Upper lobe of right lung (tissue), 1 donor: Measurements from ENCODE around the gene GNA15. TPM values are rescaled to one million over a fixed set of nuclear protein-coding genes. Genes with fewer than 3 reads are reported as not detected.

Source experiments
- ATAC-seq: fragments of 200-7000 bp; cut with Tn5 transposase; one replicate; pipeline ENCODE4 v1.9.1; 2020; ENCODE audit warnings: mild to moderate bottlenecking, moderate library complexity
- DNase-seq: peaks from one replicate; pipeline ENCODE4 v3.0.0-alpha.2; 2020
- H3K27ac ChIP-seq: fragments of 200-600 bp; one replicate; pipeline ENCODE4 v1.8.0; 2022
- H3K27me3 ChIP-seq: fragments of 200-600 bp; one replicate; pipeline ENCODE4 v1.8.0; 2022; ENCODE audit warnings: mild to moderate bottlenecking
- H3K36me3 ChIP-seq: fragments of 200-600 bp; one replicate; pipeline ENCODE4 v1.8.0; 2022
- H3K4me1 ChIP-seq: fragments of 200-600 bp; one replicate; pipeline ENCODE4 v1.8.0; 2022
- H3K4me3 ChIP-seq: fragments of 200-600 bp; one replicate; pipeline ENCODE4 v1.8.0; 2022; ENCODE audit warnings: mild to moderate bottlenecking
- H3K9me3 ChIP-seq: fragments of 200-600 bp; one replicate; pipeline ENCODE4 v1.8.0; 2022
- CTCF ChIP-seq: fragments of 200-600 bp; IDR thresholded peaks from one replicate; pipeline ENCODE4 v1.8.0; 2022; ENCODE audit warnings: antibody characterized with exemption
- intact Hi-C: fragments of 100-400 bp; cut with DNase I; formaldehyde crosslinking; loops from one replicate; pipeline ENCODE4 v1.11.0; 2022
- total RNA-seq: library from RNA; stranded (reverse); fragmentation: NEBNext Ultra II Directional; extraction: Animal tissue kit (Norgen Biotek cat#: 25700); gene quantifications from one replicate; pipeline ENCODE4 v1.2.1, GENCODE V29; 2021
- donor health status: DM: no; HTN: yes; CAD: no; lungs with severe emphysema.

The GNA15 gene
- total RNA-seq, 1 donor from 2014 or later: 18.6 TPM

GRCh38 chr19:3096267-3096901, 39.4 kb upstream of the GNA15 start:
- H3K4me1 ChIP-seq: peaks cover 54% of the 10 kb centered on the region
- peak overlapping the region; percentile 84 for H3K27ac ChIP-seq
- no peaks in the 10 kb centered on the region for H3K36me3 ChIP-seq
- ATAC-seq (no peak), DNase-seq (peak; percentile 56)
- TF ChIP-seq CTCF: no peak
- peak overlapping the region; percentile 69 for H3K4me3 ChIP-seq
- H3K9me3 ChIP-seq: no peaks in the 10 kb centered on the region
- intact Hi-C loops: no loop called here
- no peaks in the 10 kb centered on the region for H3K27me3 ChIP-seq

DNA sequence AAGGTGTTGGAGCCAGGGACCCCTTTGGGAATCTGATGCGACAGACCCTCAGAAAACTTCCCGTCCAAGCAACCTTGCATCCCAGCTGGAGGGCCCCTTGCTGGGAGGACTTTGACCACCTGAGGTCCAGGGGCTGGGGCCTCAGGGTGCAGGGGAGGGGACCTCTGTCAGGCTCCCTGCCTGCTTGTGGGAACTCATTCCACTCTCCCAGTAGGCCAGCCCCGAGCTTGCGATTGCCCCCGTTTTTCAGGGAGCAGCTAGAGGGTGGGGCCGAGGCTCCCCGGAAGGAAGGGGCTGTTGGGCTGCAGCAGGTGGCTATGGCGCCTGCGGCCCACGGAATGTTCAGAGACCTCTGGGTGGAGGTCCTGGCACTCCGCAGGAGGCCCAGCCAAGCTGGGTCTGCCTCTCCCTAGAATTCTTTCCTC, 38.9 kb upstream of the GNA15 start:
- no peak for ATAC-seq
- DNase-seq: peak; percentile 57
- Histone ChIP-seq H3K4me3 (peak overlapping the region; percentile 69), H3K36me3 (no peaks in the 10 kb centered on the region), H3K27ac (peak overlapping the region; percentile 84), H3K4me1 (peaks cover 54% of the 10 kb centered on the region), H3K27me3 (no peaks in the 10 kb centered on the region), H3K9me3 (no peaks in the 10 kb centered on the region)
- intact Hi-C loops: no loop called here
- no peak for TF ChIP-seq CTCF

DNA sequence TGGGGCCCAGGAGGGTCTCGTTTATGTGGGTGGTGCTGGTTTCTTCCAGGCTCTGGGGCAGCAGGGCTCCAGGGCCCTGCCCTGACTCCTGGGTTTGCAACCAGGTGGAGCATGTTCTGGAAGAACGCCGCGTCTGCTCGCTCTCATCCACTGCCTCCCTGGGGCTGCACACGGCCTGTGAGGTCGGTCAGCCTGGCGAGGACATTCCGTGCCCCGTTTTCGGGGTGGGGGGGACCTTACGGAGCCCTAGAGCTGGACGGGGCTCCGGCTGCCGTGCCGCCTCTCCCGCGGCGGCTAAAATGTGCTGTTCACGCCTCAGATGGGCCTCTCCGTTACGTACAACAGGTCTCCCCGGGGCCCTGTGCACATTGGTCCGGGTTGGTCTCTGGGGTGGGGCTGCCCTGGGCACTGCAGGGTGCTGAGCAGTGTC, 38.4 kb upstream of the GNA15 start:
- Histone ChIP-seq H3K4me1 (peaks cover 54% of the 10 kb centered on the region), H3K4me3 (peak overlapping the region; percentile 69), H3K27me3 (no peaks in the 10 kb centered on the region), H3K9me3 (no peaks in the 10 kb centered on the region), H3K27ac (peak overlapping the region; percentile 84), H3K36me3 (no peaks in the 10 kb centered on the region)
- intact Hi-C loops: no loop called here
- ATAC-seq: no peak
- TF ChIP-seq CTCF: no peak
- DNase-seq: peak; percentile 59

DNA sequence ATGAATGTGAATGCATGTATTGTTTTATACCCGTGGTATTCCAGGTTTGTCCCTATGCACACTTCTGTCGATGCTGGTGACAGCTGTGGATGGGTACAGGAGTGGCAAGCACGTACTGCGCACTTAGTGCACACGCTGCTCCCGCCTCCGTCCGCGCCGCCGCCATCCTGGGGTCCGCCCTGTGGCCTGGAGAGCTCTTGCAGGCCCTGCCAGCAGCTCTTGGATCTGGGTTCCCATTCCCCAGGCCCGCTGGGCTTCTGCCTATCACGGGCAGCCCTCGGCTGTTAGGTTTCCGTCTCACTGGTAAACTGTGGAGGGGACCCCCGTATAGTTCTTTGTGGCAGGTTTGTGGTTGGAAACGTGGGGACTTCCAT, 37.7 kb upstream of the GNA15 start:
- Histone ChIP-seq H3K9me3 (no peaks in the 10 kb centered on the region), H3K27me3 (no peaks in the 10 kb centered on the region), H3K4me1 (peaks cover 54% of the 10 kb centered on the region), H3K4me3 (peak overlapping the region; percentile 69), H3K27ac (peak overlapping the region; percentile 84), H3K36me3 (no peaks in the 10 kb centered on the region)
- no peak for TF ChIP-seq CTCF
- no peak for ATAC-seq
- intact Hi-C loops: no loop called here
- DNase-seq: peak; percentile 68

GRCh38 chr19:3098515-3099346, 37.1 kb upstream of the GNA15 start:
- Histone ChIP-seq H3K27ac (peak overlapping the region; percentile 84), H3K36me3 (no peaks in the 10 kb centered on the region), H3K9me3 (no peaks in the 10 kb centered on the region), H3K27me3 (no peaks in the 10 kb centered on the region), H3K4me1 (peaks cover 56% of the 10 kb centered on the region), H3K4me3 (peak overlapping the region; percentile 69)
- no peak for TF ChIP-seq CTCF
- ATAC-seq: peak; percentile 40
- DNase-seq: peak; percentile 79
- intact Hi-C loops: no loop called here
